GM23248 (cell line): ENCODE data around the gene MPRIP. TPM values are rescaled to one million over a fixed set of nuclear protein-coding genes. Genes with fewer than 3 reads are reported as not detected.

Source experiments
- DNase-seq: peaks from one replicate; pipeline ENCODE4 v3.0.0-alpha.2; 2015
- H2AFZ ChIP-seq: fragments of 200-600 bp; sonication (generic); 2 replicates; pipeline ENCODE4 v1.6.1; 2016; ENCODE audit warnings: antibody characterized with exemption
- H3F3A ChIP-seq: fragments of 200-600 bp; sonication (generic); 2 replicates; pipeline ENCODE4 v1.6.1; 2016; ENCODE audit warnings: mild to moderate bottlenecking, antibody characterized with exemption, mixed run types; ENCODE audit not compliant: insufficient read depth
- H3K27ac ChIP-seq: fragments of 200-600 bp; sonication (generic); 2 replicates; pipeline ENCODE4 v1.5.1; 2016; ENCODE audit warnings: mild to moderate bottlenecking
- H3K27me3 ChIP-seq: fragments of 200-600 bp; sonication (generic); replicated peaks from 2 replicates; pipeline ENCODE4 v1.6.1; 2016; ENCODE audit warnings: mild to moderate bottlenecking; ENCODE audit not compliant: insufficient read depth
- H3K36me3 ChIP-seq: fragments of 200-600 bp; sonication (generic); 2 replicates; pipeline ENCODE4 v1.6.1; 2016; ENCODE audit warnings: low read depth, mild to moderate bottlenecking
- H3K4me1 ChIP-seq: fragments of 200-600 bp; sonication (generic); 2 replicates; pipeline ENCODE4 v1.6.1; 2016; ENCODE audit warnings: mild to moderate bottlenecking; ENCODE audit not compliant: insufficient read depth
- H3K4me2 ChIP-seq: fragments of 200-600 bp; sonication (generic); one replicate; pipeline ENCODE4 v1.6.1; 2016; ENCODE audit warnings: mild to moderate bottlenecking; ENCODE audit not compliant: unreplicated experiment
- H3K4me3 ChIP-seq: fragments of 200-600 bp; sonication (generic); 2 replicates; pipeline ENCODE4 v1.5.1; 2016; ENCODE audit warnings: mild to moderate bottlenecking
- H3K79me2 ChIP-seq: fragments of 200-600 bp; sonication (generic); 2 replicates; pipeline ENCODE4 v1.6.1; 2016; ENCODE audit warnings: mild to moderate bottlenecking; ENCODE audit not compliant: insufficient read depth
- H3K9ac ChIP-seq: fragments of 200-600 bp; sonication (generic); 2 replicates; pipeline ENCODE4 v1.6.1; 2016; ENCODE audit warnings: mild to moderate bottlenecking
- H3K9me2 ChIP-seq: fragments of 200-600 bp; sonication (generic); 2 replicates; pipeline ENCODE4 v1.6.1; 2016; ENCODE audit warnings: mixed run types, mild to moderate bottlenecking, moderate library complexity; ENCODE audit not compliant: insufficient read depth
- H3K9me3 ChIP-seq: fragments of 200-600 bp; sonication (generic); one replicate; pipeline ENCODE4 v1.6.1; 2017; ENCODE audit warnings: low read depth
- H4K20me1 ChIP-seq: fragments of 200-600 bp; sonication (generic); 2 replicates; pipeline ENCODE4 v1.6.0; 2016; ENCODE audit not compliant: insufficient read depth
- EZH2 ChIP-seq: fragments of 200-600 bp; sonication (generic); IDR thresholded peaks from 2 replicates; pipeline ENCODE4 v1.6.1; 2018; ENCODE audit warnings: antibody characterized with exemption, mild to moderate bottlenecking; ENCODE audit not compliant: insufficient read depth, poor library complexity, severe bottlenecking
- EZH2phosphoT487 ChIP-seq: fragments of 200-600 bp; sonication (generic); IDR thresholded peaks from 2 replicates; pipeline ENCODE4 v1.6.1; 2018; ENCODE audit warnings: antibody characterized with exemption, moderate library complexity, mild to moderate bottlenecking, low read depth; ENCODE audit not compliant: insufficient read depth
- WGBS, 2 experiments: methylation state at CpG; one replicate each; pipeline ENCODE4 v1.1.6; 2015 to 2017; ENCODE audit warnings: low lambda C conversion rate in 2 of 2, low coverage in 1 of 2; ENCODE audit errors: missing lambda C conversion rate in 2 of 2; 5-methylcytosine and 5-hydroxymethylcytosine counted together
- in situ Hi-C: fragments of 300-500 bp; cut with MboI; formaldehyde crosslinking; loops from 2 replicates; pipeline ENCODE4 v1.15.0; 2020
- polyA plus RNA-seq: library from polyadenylated mRNA; unstranded; fragments of >200 nt; fragmentation: Nextera tagmentation; extraction: Ambion mirVana; gene quantifications from 2 replicates; pipeline ENCODE4 v1.2.1, GENCODE V29; 2016
- total RNA-seq: library from RNA; depleted of rRNA; stranded (reverse); fragments of >200 nt; shearing (Covaris generic); gene quantifications from 2 replicates; pipeline ENCODE4 v1.2.3, GENCODE V29; 2014

MPRIP gene
- total and polyA plus RNA-seq, 2 experiments from 2014 or later, result 73.5 to 292 TPM

- no peak overlapping the region for H3K27ac ChIP-seq
- 87 to 89% methylated on average over 15 of the region's 15 CpGs for WGBS, 2 experiments
- in situ Hi-C loops, result no loop called here
- no peaks in the 10 kb centered on the region for H3K9me2 ChIP-seq
- no peak overlapping the region for H3K4me3 ChIP-seq
- H3K4me1 ChIP-seq, result 0 out of 2 replicates have a peak, but pooled peaks cover 12% of the 10 kb centered on the region
- H3K27me3 ChIP-seq, result no peaks in the 10 kb centered on the region
- H3K79me2 ChIP-seq, result no peaks in the 10 kb centered on the region
- DNase-seq, result no peak
- H3K9ac ChIP-seq, result no peak overlapping the region
- H3F3A ChIP-seq, result peaks cover 15% of the 10 kb centered on the region
- no peaks in the 10 kb centered on the region for H4K20me1 ChIP-seq
- no peak overlapping the region for H3K4me2 ChIP-seq
- no peaks in the 10 kb centered on the region for H3K36me3 ChIP-seq
- no peak overlapping the region for H2AFZ ChIP-seq
- no peak for TF ChIP-seq EZH2
- no peak for TF ChIP-seq EZH2phosphoT487
- no peaks in the 10 kb centered on the region for H3K9me3 ChIP-seq
These were observed 161.0 kb downstream of the MPRIP start for GRCh38 chr17:17203173-17203730.

- in situ Hi-C loops, result no loop called here
- no peak for DNase-seq
- 85 to 87% methylated on average over 15 of the region's 15 CpGs for WGBS, 2 experiments
These were observed 161.9 kb downstream of the MPRIP start for GRCh38 chr17:17204041-17204591.

GRCh38 chr17:17204635-17205231 is 162.5 kb downstream of the MPRIP start:
- TF ChIP-seq EZH2 (no peak), EZH2phosphoT487 (no peak)
- no peak overlapping the region for H3K27ac ChIP-seq
- 0 out of 2 replicates have a peak, but pooled peaks cover 12% of the 10 kb centered on the region for H3K4me1 ChIP-seq
- H3K36me3 ChIP-seq, result no peaks in the 10 kb centered on the region
- H3K9ac ChIP-seq, result peak overlapping the region; percentile 84
- no peaks in the 10 kb centered on the region for H3K9me3 ChIP-seq
- no peaks in the 10 kb centered on the region for H3K79me2 ChIP-seq
- no peaks in the 10 kb centered on the region for H3K27me3 ChIP-seq
- H2AFZ ChIP-seq, result peak overlapping the region; percentile 80; the same call in 1 of the 2 replicates
- peak overlapping the region; percentile 70 for H3K4me3 ChIP-seq
- no peaks in the 10 kb centered on the region for H3K9me2 ChIP-seq
- H4K20me1 ChIP-seq, result no peaks in the 10 kb centered on the region
- in situ Hi-C loops, result no loop called here
- peaks cover 15% of the 10 kb centered on the region for H3F3A ChIP-seq
- no peak for DNase-seq
- WGBS, 2 experiments, result 77 to 81% methylated on average over 14 of the region's 14 CpGs
- peak overlapping the region; percentile 88 for H3K4me2 ChIP-seq

More at GRCh38 chr17:17204041-17204591, 161.9 kb downstream of the MPRIP start:
- TF ChIP-seq EZH2 (no peak), EZH2phosphoT487 (no peak)
- Histone ChIP-seq H2AFZ (no peak overlapping the region), H3K27ac (no peak overlapping the region), H3K4me1 (0 out of 2 replicates have a peak, but pooled peaks cover 12% of the 10 kb centered on the region), H3K36me3 (no peaks in the 10 kb centered on the region), H3F3A (peaks cover 15% of the 10 kb centered on the region), H3K27me3 (no peaks in the 10 kb centered on the region), H3K9me3 (no peaks in the 10 kb centered on the region), H3K9ac (no peak overlapping the region), H3K4me3 (no peak overlapping the region), H3K9me2 (no peaks in the 10 kb centered on the region), H3K79me2 (no peaks in the 10 kb centered on the region), H3K4me2 (no peak overlapping the region), H4K20me1 (no peaks in the 10 kb centered on the region)

- peak overlapping the region; percentile 44 for H3K27ac ChIP-seq
- H3K4me3 ChIP-seq, result peak overlapping the region; percentile 70
- H3K4me2 ChIP-seq, result peak overlapping the region; percentile 88
- H3K9me3 ChIP-seq, result no peaks in the 10 kb centered on the region
- in situ Hi-C loops, result no loop called here
- DNase-seq, result peak; percentile 88
- H3F3A ChIP-seq, result peaks cover 15% of the 10 kb centered on the region
- H4K20me1 ChIP-seq, result no peaks in the 10 kb centered on the region
- no peaks in the 10 kb centered on the region for H3K27me3 ChIP-seq
- WGBS, 2 experiments, result 2 to 4% methylated on average over 59 to 68 of the region's 70 CpGs
- no peaks in the 10 kb centered on the region for H3K9me2 ChIP-seq
- peak overlapping the region; percentile 84 for H3K9ac ChIP-seq
- H3K4me1 ChIP-seq, result 0 out of 2 replicates have a peak, but pooled peaks cover 12% of the 10 kb centered on the region
- H3K36me3 ChIP-seq, result no peaks in the 10 kb centered on the region
- H3K79me2 ChIP-seq, result no peaks in the 10 kb centered on the region
- peak overlapping the region; percentile 80 for H2AFZ ChIP-seq
- TF ChIP-seq EZH2, result no peak
These were observed 163.3 kb downstream of the MPRIP start for GRCh38 chr17:17205368-17206123.
